Keratinocyte (primary cell): ENCODE data around the gene B3GALT6. TPM values are rescaled to one million over a fixed set of nuclear protein-coding genes. Genes with fewer than 3 reads are reported as not detected.

Experiments used
- DNase-seq: peaks from one replicate; pipeline ENCODE4 v3.0.0-alpha.2; 2011; ENCODE audit warnings: low read depth, missing footprints, low spot score
- FAIRE-seq: peaks from 2 replicates; lab custom pipeline; 2011; peaks lifted over from hg19 to GRCh38; lab: Jason Lieb, UNC
- H2AFZ ChIP-seq: 2 replicates; pipeline ENCODE4 v1.6.0; 2012; ENCODE audit warnings: low read length, control low read depth, inconsistent platforms; ENCODE audit not compliant: control insufficient read depth
- H3K27ac ChIP-seq: 2 replicates; pipeline ENCODE4 v1.5.1; 2011; ENCODE audit warnings: low read length; ENCODE audit not compliant: control insufficient read depth, insufficient read depth
- H3K27me3 ChIP-seq: 3 replicates; pipeline ENCODE4 v1.6.0; 2011; ENCODE audit warnings: low read length; ENCODE audit not compliant: control insufficient read depth, insufficient read depth; ENCODE audit errors: extremely low read depth
- H3K36me3 ChIP-seq, 2 experiments: 2 replicates in 1 of 2; 3 replicates in 1 of 2; pipeline ENCODE4 v1.5.1; 2011; ENCODE audit warnings: low read length in 2 of 2, mild to moderate bottlenecking in 1 of 2; ENCODE audit not compliant: control insufficient read depth in 2 of 2, insufficient read depth in 2 of 2; ENCODE audit errors: extremely low read depth in 1 of 2
- H3K4me1 ChIP-seq: 3 replicates; pipeline ENCODE4 v1.5.1; 2011; ENCODE audit warnings: low read length; ENCODE audit not compliant: control insufficient read depth, insufficient read depth; ENCODE audit errors: extremely low read depth
- H3K4me2 ChIP-seq: 3 replicates; pipeline ENCODE4 v1.6.0; 2011; ENCODE audit warnings: low read depth, low read length; ENCODE audit not compliant: control insufficient read depth, insufficient read depth; ENCODE audit errors: extremely low read depth
- H3K4me3 ChIP-seq, 3 experiments: fragments of 200-600 bp in 1 of 3; sonication (generic) in 1 of 3; 2 replicates in 2 of 3; 3 replicates in 1 of 3; pipeline ENCODE4 v1.5.1; 2011 to 2016; ENCODE audit warnings: low read length in 3 of 3, mild to moderate bottlenecking in 3 of 3, control low read depth in 2 of 3, inconsistent platforms in 1 of 3, low read depth in 1 of 3, mixed read lengths in 1 of 3, mixed run types in 1 of 3, moderate library complexity in 1 of 3; ENCODE audit not compliant: control insufficient read depth in 2 of 3, insufficient read depth in 2 of 3; ENCODE audit errors: extremely low read depth in 1 of 3
- H3K79me2 ChIP-seq: 2 replicates; pipeline ENCODE4 v1.6.0; 2012; ENCODE audit warnings: low read length; ENCODE audit not compliant: control insufficient read depth, insufficient read depth
- H3K9ac ChIP-seq: 3 replicates; pipeline ENCODE4 v1.6.0; 2011; ENCODE audit warnings: low read length; ENCODE audit not compliant: control insufficient read depth, insufficient read depth; ENCODE audit errors: extremely low read depth
- H3K9me1 ChIP-seq: 3 replicates; pipeline ENCODE4 v1.6.0; 2011; ENCODE audit warnings: low read length; ENCODE audit not compliant: control insufficient read depth, insufficient read depth; ENCODE audit errors: extremely low read depth
- H3K9me3 ChIP-seq: 2 replicates; pipeline ENCODE4 v1.5.1; 2012; ENCODE audit warnings: low read depth, low read length; ENCODE audit not compliant: control insufficient read depth
- H4K20me1 ChIP-seq: 3 replicates; pipeline ENCODE4 v1.6.0; 2011; ENCODE audit warnings: low read length; ENCODE audit not compliant: control insufficient read depth, insufficient read depth; ENCODE audit errors: extremely low read depth
- EZH2 ChIP-seq: IDR thresholded peaks from one replicate; pipeline ENCODE4 v1.6.1; 2012; ENCODE audit warnings: inconsistent platforms, mild to moderate bottlenecking, low read length, moderate library complexity
- dilution Hi-C: fragments of 300-500 bp; cut with MboI; formaldehyde crosslinking; loops from one replicate; pipeline ENCODE4 v1.7.0; 2020; ENCODE audit warnings: low sequenced_read_pairs; ENCODE audit not compliant: extremely low pct_ligation_motif_present
- polyA plus RNA-seq, 5 experiments: library from polyadenylated mRNA; depleted of rRNA in 3 of 5; stranded (reverse) in 3 of 5; stranded (forward) in 1 of 5; unstranded in 1 of 5; fragments of >200 nt; gene quantifications; 1 replicate in 1 of 5; 2 replicates in 3 of 5; 3 replicates in 1 of 5; pipeline versions ENCODE4 v1.2.1 to v1.2.3, GENCODE V29; 2011 to 2012; ENCODE audit warnings: missing spikeins in 2 of 5, low read depth in 1 of 5, low replicate concordance in 1 of 5
- TF ChIP-seq, protein P1 (sequence below), 3 experiments: IDR thresholded peaks in 1 of 3; conservative IDR thresholded peaks in 1 of 3; optimal IDR thresholded peaks in 1 of 3; 2 replicates in 2 of 3; 3 replicates in 1 of 3; pipeline versions ENCODE3 to v1.5.1; 2011; ENCODE audit warnings: low read length in 3 of 3, mild to moderate bottlenecking in 3 of 3, moderate library complexity in 2 of 3, control low read depth in 1 of 3, inconsistent platforms in 1 of 3; ENCODE audit not compliant: insufficient read depth in 2 of 3; ENCODE audit errors: extremely low read depth in 1 of 3

B3GALT6 gene
- polyA plus RNA-seq, 1 donor (not counting 4 experiments of a cell fraction or from before 2014, with no cell fraction given) = 6.8 TPM

DNA sequence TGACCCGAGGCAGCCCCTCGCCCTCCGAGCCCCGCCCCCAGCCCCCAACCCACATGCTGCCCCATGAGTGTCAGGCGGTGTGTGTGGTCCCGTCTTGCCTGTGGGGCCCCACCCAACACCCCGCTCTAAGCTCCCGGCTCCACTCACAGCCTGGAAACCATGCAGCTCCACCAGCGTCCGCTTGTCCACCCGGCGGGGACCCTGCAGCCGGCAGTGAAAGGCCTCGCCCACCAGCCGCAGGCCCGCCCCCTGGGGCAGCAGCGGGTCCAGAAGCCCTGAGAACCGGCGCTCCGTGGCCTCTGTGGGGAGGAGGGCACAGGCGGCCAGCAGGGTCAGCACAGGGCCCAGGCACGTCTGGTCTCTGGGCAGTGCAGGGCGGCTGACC lies 11.8 kb downstream of the B3GALT6 start:
- dilution Hi-C loops = no loop called here
- FAIRE-seq = no peak
- Histone ChIP-seq H3K9me1 (no peaks in the 10 kb centered on the region), H3K4me3 (no peak overlapping the region), H3K36me3 (no peaks in the 10 kb centered on the region), H4K20me1 (no peaks in the 10 kb centered on the region), H3K9ac (no peak overlapping the region), H3K79me2 (no peaks in the 10 kb centered on the region), H3K27ac (no peak overlapping the region), H2AFZ (no peak overlapping the region), H3K4me1 (peaks cover 4% of the 10 kb centered on the region), H3K27me3 (peaks cover 20% of the 10 kb centered on the region), H3K9me3 (no peaks in the 10 kb centered on the region), H3K4me2 (no peak overlapping the region)
- no peak for TF ChIP-seq EZH2
- TF ChIP-seq, protein P1, sequence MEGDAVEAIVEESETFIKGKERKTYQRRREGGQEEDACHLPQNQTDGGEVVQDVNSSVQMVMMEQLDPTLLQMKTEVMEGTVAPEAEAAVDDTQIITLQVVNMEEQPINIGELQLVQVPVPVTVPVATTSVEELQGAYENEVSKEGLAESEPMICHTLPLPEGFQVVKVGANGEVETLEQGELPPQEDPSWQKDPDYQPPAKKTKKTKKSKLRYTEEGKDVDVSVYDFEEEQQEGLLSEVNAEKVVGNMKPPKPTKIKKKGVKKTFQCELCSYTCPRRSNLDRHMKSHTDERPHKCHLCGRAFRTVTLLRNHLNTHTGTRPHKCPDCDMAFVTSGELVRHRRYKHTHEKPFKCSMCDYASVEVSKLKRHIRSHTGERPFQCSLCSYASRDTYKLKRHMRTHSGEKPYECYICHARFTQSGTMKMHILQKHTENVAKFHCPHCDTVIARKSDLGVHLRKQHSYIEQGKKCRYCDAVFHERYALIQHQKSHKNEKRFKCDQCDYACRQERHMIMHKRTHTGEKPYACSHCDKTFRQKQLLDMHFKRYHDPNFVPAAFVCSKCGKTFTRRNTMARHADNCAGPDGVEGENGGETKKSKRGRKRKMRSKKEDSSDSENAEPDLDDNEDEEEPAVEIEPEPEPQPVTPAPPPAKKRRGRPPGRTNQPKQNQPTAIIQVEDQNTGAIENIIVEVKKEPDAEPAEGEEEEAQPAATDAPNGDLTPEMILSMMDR (optimal IDR thresholded peaks at IDR 0.05 in 1 of 3, IDR thresholded peaks at IDR 0.05 in 1 of 3, conservative IDR thresholded peaks at IDR 0.05 in 1 of 3; ENCODE audit: extremely low read depth in 1 of 3, insufficient read depth in 2 of 3, low read length in 3 of 3) = no peak
- DNase-seq = no peak

DNA sequence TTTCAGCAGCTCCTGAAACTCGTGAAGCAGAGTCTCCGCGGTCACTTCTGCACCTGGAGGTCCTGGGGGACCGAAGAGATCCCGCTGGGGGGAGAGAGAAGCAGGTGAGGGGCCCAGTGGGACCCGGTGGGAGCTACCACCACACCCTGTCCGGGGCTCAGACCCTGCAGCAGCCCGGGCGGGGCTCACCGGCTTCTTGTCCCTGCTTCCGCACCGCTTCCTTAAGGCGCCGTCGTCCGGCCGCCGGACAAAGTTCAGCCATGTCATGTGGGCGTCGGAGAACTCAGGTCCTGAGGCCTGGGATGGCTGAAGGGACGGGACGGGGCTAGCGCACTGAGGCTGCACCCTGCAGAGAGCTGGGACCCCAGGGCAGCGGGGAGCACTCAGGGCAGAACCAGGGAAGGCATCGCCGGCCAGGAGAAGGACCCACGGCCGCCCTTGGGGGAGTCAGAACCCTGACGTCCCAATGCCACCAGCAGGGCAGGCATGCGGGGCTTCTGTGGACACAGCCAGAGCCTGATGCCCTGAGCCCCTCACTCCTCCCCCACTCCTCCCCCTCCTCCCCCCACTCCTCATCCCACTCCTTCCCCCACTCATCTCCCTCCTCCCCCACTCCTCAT lies 12.3 kb downstream of the B3GALT6 start:
- H2AFZ ChIP-seq = no peak overlapping the region
- H3K27ac ChIP-seq = no peak overlapping the region
- H3K4me3 ChIP-seq = no peak overlapping the region
- peaks cover 2% of the 10 kb centered on the region for H3K4me1 ChIP-seq
- peaks cover 20% of the 10 kb centered on the region for H3K27me3 ChIP-seq
- no peaks in the 10 kb centered on the region for H3K36me3 ChIP-seq
- no peak overlapping the region for H3K9ac ChIP-seq
- TF ChIP-seq EZH2 = no peak
- TF ChIP-seq, protein P1 (optimal IDR thresholded peaks at IDR 0.05 in 1 of 3, IDR thresholded peaks at IDR 0.05 in 1 of 3, conservative IDR thresholded peaks at IDR 0.05 in 1 of 3; ENCODE audit: extremely low read depth in 1 of 3, insufficient read depth in 2 of 3, low read length in 3 of 3) = no peak
- no peaks in the 10 kb centered on the region for H3K79me2 ChIP-seq
- H3K9me1 ChIP-seq = no peaks in the 10 kb centered on the region
- dilution Hi-C loops = no loop called here
- H3K9me3 ChIP-seq = no peaks in the 10 kb centered on the region
- H3K4me2 ChIP-seq = no peak overlapping the region
- H4K20me1 ChIP-seq = no peaks in the 10 kb centered on the region
- DNase-seq (no peak), FAIRE-seq (no peak)
